Measurements from ENCODE around the gene SLC18A2.
A peak's percentile ranks its signal among the peaks of the same experiment; 100 is the strongest.
"Not testable (repeated sequence)": the region's sequence is repeated elsewhere in the genome, so short reads cannot be mapped to it uniquely, and the experiment has no call there.

SLC18A2 gene

DNA sequence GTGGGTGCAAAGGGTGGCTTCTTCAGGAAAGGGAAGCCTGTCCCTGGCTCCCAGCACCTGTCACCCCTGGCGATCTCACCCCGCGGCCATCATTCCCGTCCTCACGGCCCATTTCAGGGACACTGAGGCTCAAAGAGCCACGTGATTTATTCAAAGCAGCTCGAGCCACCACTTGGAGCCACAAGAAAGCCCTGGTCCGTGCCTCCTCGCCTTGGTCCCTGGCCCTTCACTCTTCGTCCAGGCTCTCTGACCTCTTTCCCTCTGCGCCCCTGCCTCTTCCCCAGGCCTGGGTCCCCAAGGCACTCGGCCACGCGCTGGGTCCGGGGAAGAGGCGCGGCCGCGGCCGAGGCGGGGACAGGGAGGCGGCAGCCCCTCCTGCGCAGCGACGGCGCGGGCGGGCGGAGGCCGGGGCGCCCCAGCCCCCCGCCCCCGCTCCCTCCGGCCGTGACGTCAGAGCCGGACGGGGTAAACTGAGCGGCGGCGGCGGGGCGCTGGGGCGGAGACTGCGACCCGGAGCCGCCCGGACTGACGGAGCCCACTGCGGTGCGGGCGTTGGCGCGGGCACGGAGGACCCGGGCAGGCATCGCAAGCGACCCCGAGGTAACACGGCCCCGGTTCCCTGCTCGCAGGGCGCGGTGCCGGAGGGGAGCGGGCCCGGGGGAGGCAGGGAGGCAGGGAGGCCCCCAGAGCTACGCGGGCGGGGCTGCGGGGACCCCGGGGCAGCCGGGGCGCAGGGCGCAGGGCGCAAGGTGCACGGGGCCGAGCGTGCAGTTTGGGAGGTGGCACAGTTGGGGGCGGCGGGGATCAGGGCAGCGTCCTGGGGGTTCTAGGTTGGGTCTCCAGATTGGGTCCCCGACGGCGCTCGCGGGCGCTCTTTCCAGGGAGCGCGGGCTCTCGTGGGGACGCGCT is at the start of gene SLC18A2:
TSS of gene SLC18A2 (plus strand) at position 494 of the 909 bp plus-strand sequence. CDS start 580 bp downstream, outside the sequence.
- DNase-seq, result no peak

DNA sequence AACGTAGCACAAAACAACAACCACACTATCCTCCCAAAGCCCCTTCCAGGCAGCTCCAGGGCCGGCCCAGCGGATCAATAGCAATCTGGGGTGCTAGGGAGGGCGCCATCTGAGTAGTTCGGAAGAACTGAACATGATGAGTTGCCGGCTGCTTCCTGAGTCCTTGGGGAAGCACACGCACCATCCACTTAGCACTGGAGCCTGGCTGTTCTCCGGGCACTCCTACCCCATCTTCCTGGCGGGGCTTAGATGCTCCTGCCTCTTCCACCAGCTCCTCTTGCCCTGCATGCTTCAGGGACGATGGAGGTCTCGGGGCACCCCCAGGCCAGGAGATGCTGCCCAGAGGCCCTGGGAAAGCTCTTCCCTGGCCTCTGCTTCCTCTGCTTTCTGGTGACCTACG is 43.7 kb upstream of the SLC18A2 start, which contains the start of gene KCNK18:
TSS of gene KCNK18 (plus strand) at position 301 of the 400 bp plus-strand sequence. CDS start at position 301, 0 bp downstream.
- DNase-seq, result no peak

DNA sequence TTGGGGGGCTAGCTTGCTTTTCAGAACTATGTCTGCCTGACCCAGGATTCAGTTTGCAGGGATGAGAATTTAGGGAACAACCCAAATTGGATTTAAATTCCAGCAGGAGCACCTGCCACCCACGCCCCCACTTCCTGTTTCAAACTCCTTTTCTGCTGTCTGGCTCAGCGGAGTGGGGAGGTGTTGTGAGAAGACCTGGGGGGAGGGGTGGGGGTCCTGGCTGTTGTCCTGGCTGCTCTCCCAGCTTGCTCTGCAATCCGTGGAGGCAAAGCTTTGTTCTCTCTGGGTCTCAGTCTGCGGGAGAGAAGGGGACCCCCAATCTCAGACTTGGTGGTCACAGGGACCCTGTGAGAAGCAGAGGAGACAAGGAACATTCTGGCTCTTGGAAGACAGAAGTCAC is 42.8 kb upstream of the SLC18A2 start:
- DNase-seq, result no peak

DNA sequence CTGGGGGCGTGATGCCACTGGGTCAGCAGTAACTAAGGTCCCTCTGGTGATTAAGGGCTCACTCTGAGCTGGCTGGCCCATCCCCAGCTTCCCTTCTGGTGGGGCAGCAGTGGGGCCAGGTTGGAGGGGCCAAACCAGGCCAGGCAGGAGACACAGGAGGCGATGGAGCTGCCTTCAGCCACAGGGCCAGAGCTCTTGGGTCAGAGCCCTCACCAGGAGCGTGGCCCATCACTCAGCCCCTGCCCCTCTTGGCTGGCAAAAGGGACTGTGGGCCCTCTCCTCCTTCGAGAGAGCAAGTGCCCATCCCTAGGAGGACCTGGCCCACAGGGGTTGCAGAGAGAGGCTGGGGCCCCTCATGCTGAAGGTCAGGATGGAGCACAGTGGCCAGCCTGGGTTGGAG is 39.1 kb upstream of the SLC18A2 start:
- DNase-seq, result no peak

DNA sequence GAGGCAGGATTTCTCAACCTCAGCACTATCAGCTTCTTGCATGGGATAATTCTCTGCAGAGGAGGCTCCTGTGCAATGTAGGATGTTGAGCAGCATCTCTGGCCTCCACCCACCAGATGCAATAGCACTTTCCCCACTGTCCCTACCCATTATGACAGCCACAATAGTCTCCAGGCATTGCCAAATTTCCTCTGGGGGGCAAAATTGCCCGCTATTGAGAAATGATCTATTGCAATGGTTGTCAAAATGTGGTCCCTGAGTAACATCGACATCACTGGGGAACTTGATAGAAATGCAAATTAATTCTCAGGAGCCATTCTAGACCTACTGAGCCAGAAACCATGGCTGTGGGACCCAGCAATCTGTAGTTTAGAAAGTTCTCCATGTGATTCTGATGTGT is 36.6 kb upstream of the SLC18A2 start:
- DNase-seq, result no peak

DNA sequence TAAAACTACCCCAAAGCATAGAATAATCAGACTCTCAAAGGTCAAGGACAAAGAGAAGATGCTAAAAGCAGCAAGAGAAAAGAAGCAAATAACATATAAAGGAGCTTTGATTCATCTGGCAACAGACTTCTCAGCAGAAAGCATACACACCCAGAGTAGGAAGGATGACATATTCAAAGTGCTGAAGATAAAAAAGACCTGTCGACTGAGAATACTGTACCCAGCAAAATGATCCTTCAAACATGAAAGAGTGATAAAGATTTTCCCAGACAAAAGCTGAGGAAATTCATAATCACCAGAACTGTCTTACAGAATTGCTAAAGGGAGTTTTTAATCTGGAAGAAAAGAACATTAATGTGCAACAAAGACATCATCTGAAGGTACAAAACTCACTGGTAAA is 28.7 kb upstream of the SLC18A2 start:
- DNase-seq, result no peak

DNA sequence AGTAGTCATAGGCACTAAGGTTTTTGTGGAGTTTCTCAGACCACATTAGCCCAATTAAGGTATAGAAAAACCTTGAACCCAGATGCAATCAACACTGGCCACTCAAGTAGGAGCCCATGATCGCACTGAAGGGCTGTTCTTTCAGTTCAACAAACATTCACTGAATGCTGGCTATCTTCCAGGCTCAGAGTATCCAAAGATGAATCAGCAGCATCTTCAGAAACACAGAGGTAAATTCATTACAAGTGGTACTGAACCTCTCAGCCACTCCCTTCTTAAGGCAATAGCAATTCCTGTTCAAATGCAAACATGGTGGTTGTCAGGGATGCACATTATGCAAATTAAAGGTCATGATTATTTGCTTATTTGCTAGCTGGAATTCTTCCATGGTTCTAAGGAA is 26.5 kb upstream of the SLC18A2 start:
- DNase-seq, result no peak

DNA sequence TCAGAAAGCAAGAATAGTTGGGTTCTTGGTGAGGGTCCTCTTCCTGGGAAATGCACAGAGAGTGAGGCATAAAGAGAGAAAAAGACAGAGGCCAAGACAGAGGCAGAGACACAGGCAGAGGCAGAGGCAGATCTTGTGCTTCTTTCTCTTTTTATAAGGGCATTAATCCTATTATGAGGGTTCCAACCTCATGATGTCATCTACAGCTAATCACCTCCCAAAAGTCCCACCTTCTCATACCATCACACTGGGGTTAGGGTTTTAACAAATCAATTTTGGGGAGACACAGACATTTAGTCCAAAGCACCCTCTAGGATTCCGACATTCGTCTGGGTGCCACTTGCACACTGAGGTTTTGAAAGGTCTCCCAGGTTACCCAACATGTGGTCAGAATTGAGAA is 25.8 kb upstream of the SLC18A2 start:
- no peak for DNase-seq

DNA sequence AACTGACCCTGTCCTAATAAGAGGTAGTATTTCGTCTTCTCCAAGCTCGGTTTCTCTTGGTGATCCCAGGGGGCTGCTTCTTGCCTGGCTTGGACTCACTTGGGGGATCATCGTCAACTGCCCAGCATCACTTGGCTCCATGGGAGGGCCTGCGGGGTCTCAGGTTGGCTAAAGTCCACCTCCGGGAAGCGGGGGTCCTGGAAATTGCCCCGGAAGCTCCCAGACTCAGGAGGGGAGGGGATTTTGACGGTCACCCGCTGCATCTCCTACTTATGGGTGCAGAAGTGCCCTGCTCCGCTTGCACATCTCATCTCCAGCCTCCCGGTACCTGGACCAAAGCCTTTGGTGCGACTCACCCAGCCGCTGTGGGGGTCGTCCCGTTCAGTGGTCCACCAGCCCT is 24.9 kb upstream of the SLC18A2 start:
- no peak for DNase-seq

DNA sequence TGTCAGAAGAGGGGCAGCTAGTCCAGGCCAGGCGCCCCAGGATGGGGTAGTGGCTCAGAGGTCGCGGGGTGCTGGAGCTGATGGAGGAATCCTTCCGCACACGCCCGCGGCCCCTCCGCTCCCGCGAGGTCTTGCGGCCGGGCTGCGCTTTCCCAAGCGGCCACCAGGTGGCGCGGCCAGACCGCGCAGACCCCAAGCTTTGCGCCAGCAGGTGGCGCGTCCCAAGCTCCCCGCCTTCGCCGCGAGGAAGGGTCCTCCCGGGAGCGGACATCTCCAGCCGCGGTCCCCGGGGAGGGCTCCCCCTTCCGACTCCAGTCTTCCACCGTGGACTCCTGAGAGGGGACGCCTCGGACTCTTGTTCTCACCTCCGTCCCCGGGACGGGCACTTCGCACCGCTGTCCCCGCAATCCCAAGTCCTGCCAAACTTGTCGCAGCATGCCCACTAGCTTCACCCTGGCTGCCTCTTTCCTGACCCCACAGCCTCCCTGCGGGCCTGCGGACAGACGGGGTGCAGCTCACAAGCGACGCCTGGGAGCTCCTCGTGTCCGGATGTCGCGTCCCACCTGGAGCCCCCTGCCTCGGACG is 24.2 kb upstream of the SLC18A2 start:
- DNase-seq, result peak in 45 of 51 donors; percentile 7 to 80 (median 32)

DNA sequence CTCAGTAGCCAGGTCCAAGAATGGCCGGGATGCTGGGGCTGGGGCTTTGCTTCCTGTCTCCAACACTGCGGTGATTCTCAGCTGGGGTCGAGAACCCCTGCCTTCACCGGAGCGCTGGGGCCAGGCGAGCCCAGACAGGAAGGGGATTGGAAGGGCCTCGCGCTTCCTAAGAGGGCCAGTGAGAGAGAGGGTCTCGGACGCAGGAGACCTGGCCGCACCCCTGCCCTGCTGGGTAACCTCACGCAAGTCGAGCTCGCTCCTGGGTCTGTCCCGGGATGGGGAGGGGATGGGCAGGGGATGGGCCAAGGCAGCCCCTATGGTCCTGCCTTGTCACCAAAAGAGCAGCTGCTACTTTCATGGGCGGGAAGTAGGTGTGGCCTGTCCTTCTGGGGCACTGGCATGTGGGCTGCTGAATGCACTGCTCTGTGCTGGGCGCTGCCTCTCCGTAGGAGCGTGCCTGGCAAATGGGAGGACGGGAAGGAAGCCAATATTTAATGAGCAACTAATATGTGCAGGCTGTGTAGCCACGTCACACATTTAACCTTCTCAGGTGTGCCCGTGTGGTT is 23.6 kb upstream of the SLC18A2 start:
- DNase-seq, result no peak

DNA sequence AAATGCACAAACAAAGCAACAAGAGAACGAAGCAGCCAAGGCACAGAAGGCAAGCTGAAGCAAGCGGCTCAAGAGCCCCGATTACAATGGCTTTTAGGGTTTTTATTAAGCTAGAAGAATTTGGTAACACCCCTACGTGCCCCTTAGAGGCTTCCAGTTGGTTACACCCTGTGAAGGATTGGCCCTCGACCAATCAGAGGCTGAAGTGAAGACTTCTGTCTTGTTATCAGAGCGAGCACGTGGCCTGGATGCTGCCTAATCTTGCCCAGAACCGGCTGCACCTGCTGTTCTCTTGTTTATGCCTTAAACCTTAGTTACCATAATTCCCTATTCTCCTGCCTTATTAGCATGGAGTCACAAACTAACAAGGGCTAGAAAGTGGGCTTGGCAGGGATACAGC is 22.3 kb upstream of the SLC18A2 start:
- DNase-seq, result no peak

DNA sequence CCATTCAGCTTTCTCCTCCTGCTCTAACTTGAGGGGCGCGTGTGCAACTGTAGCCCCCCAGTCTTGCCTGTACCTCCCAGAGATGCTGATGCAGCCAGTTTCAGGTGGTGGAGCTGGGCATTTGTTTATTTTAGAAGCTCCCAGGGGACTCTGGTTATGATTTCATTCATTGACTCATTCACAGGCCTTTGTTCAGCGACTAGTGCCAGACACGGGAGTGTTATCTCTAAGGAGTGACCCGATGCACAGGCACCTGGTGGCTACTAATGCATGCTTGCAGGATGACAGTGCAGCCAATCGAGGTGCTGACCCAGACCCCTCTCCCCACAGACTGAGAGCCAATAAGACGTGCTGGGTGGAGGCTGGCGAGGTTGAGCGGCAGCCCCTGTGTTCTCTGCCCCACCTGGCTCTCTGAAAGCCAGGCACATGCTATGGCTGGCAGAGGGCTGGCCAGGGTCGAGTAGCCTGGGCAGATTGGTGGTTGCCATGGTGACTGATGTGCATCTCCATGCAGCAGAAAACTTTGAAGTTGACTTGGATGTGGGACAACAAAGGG is 19.7 kb upstream of the SLC18A2 start:
- DNase-seq, result peak in 2 of 51 donors; percentile 3 to 4

DNA sequence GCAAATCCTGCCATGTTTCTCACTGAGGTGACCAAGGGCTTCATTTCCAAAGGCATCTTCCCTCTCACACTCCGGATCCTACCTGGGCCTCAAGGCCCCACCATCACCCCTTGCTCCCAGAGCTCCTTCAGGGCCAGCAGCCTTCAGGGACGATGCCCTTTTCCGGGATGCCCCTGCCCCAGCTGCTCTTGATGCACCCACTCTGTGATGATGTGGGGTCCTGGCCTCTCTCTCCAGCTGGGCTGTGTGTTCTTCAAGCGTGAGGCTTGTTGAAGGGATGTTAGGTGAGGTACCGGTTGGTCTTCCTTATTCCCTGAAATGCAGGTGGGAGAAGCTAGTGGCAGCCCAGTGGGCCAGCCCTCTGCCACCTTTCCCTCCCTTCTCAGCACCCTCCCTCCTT is 18.4 kb upstream of the SLC18A2 start:
- DNase-seq, result no peak

DNA sequence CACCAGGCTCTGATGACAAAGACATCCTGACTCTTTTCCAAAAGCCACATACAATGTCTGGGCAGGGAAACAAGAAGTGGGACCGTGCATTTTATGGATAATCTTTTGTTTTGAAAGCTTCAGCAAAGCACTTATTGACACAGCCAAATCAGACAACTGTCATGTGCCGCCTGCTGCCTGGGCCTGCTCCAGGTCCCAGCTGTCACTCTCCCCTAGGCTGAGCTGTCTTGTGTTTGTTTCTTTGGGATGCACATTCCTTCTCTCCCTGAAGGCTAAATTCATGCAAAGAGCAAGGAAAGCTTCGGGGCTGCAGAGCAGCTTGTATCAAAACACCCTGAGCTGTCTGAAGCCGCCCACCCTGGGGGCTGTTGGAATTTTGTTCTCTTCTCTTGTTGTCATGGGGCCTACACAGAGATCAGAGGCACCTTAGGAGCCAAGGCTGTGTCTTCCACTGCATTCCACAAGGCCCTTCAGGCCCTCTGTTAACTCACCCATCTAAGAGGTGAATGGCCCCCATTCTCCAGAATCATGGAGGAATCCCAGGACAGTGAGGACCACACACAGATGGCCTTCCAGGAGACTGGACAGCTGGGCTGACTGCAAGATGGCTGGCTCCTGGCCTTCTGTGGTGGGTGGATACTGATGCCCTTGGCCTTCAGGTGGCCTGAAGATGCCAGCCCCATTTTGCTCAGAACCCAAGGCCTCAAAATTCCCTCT is 17.8 kb upstream of the SLC18A2 start:
- peak in 2 of 51 donors; percentile 10 to 14 for DNase-seq

DNA sequence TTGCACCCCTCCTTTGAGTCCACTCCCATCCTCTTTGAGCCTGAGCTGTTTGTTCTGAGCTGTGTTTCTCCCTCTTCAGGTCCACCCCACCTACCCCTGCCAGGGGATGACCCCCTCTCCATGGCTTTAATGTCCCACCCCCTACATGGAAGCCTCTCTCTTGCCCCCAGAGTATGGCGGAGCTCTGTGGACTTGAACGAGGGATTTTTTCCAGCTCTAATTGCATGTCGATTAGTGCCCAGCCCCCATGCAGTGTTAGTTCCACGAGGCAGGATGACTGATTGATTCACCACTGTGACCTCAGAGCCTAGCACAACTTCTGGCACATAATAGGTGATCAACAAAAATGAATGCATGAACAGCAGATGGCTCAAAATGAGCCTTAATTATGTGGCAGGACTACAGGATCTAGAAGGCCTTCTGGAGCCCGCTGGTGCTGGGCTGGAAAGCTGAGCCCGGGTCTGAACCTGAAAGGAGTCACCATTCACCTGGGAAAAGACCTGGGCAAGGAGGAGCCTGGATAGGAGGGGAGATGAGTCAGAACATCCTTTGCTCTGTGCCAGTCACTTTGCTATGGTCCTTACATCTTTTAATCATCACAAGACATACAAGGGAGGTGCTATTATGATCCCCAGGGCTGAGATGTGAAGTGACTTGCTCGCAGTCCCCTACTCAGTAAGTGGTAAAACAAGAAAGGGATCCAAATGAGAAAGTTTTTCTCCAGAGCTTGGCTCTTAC is 17.1 kb upstream of the SLC18A2 start:
- no peak for DNase-seq

DNA sequence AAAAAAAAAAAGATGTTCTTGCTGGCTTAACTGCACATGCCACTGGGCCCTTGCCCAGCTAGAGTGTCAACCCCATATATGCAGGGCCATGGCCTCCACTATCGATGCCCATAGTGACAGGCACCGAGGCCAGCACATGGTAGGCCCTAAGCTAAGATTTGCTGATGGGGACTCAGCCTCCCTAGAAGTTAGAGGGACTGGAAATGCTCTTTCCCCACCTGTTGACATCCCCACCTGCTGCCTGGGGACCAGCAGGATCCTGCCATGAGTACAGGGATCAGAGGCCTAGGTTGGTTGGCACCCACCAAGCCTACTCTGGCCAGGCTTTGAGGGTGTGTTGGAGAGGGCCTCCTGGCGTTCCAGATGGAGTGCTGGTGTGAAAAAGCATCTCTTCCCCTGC is 16.0 kb upstream of the SLC18A2 start:
- DNase-seq, result no peak

DNA sequence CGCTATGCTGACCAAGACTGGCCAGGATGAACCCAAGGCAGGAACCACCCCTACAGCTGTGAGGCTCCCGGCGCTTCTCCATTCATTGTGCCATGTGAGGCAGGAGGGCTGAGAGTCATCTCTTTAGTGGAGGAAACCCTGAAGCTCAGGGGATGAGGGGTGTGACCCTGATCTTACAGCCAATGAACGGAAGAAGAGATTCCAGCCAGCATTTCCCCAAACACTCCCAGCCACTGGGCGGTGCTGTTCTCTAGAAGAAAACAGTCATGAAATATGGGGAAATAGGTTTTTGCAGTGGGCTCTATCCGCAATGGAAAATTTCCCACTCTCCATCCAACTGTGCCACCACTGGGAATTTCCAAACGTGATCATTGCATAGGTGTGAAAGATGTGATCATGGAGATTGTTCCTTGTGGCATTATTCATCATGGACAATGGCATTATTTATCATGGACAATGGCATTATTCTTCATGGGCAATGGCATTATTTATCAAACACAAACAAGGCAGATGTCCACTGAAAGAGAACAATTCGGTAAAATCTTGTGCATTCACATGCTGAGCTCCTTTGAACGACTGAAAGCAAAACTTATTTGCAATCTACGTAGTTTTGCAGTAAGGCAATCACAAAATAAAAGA is 14.0 kb upstream of the SLC18A2 start:
- peak in 1 of 51 donors; percentile 4 for DNase-seq

DNA sequence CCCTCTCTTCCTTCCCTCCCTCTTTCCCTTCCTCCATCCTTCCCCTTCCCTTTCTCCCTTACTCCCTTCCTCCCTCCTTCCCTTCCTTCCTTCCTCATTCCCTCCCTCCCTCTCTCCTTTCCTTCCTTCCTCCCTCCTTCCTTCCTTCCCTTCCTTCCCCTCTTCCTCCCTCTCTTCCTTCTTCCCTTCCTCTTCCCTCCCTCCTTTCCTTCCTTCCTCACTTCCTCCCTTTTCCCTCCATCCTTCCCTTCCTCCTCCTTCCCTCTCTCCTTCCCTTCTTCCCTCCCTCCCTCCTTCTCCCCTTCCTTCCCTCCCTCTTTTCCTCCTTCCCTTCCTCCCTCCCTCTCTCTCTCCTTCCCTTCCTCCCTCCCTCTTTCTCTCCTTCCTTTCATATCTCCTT is 12.7 kb upstream of the SLC18A2 start:
- no peak for DNase-seq

DNA sequence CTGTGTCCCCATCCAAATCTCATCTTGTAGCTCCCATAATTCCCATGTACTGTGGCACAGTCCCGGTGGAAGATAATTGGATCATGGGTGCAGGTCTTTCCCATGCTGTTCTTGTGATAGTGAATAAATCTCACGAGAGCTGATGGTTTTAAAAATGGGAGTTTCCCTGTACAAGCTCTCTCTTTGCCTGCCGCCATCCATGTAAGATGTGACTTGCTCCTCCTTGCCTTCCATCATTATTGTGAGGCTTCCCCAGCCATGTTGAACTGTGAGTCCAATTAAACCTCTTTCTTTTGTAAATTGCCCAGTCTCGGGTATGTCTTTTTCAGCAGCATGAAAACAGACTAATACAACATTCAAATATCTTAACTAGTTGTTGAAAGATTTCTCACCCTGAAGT is 10.8 kb upstream of the SLC18A2 start:
- DNase-seq, result not testable (repeated sequence)

All from hypothalamus (tissue), 51 donors.